ENCODE results near the gene FRZB.

GRCh38 chr2:182867426-182868053 lies 1.1 kb upstream of the FRZB start:
- TF ChIP-seq CTCF (IDR thresholded peaks at IDR 0.05) (no peak), POLR2A (IDR thresholded peaks at IDR 0.05) (no peak)
